ENCODE data around the gene RASL12. TPM values are rescaled to one million over a fixed set of nuclear protein-coding genes. Genes with fewer than 3 reads are reported as not detected.
"Not testable (repeated sequence)": the region's sequence is repeated elsewhere in the genome, so short reads cannot be mapped to it uniquely, and the experiment has no call there.

Gene RASL12, protein sequence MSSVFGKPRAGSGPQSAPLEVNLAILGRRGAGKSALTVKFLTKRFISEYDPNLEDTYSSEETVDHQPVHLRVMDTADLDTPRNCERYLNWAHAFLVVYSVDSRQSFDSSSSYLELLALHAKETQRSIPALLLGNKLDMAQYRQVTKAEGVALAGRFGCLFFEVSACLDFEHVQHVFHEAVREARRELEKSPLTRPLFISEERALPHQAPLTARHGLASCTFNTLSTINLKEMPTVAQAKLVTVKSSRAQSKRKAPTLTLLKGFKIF
- total RNA-seq = not detected in 2 replicates

- no peak for DNase-seq (ENCODE audit: extremely low read depth, low read depth, low spot score)
Measured at GRCh38 chr15:65067645-65068402, at the start of gene RASL12. Gene RASL12 (minus strand): TSS chr15:65067991. CDS start chr15:65067835, 156 bp downstream.

GRCh38 chr15:65115542-65115941 is 47.8 kb upstream of the RASL12 start:
- no peak for DNase-seq (ENCODE audit: extremely low read depth, low read depth, low spot score)

DNA sequence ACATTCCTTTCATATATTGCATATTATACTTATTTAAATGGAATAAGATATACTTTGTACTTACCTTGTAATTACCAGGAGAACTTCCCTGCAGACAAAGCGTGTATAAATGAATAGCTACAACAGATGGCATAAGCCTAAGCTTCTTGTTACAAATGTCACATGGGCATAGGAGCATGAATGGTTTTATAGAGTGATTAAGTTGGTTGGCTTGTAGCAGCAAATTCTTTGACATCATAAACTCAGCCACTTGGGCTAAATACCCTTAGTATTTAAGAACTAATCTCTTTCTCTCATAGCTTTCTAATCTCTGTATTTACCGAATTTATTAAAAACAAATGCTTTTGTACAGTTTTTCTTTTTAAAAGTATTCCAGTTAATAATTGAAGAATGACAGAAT is 47.3 kb upstream of the RASL12 start, which contains the start of gene UBAP1L:
Gene UBAP1L, minus strand, starts transcription at position 115 of the 400 bp plus-strand sequence. CDS start 8,985 bp downstream, outside the sequence.
- no peak for DNase-seq (ENCODE audit: extremely low read depth, low read depth, low spot score)

GRCh38 chr15:65110676-65111292 is 43.0 kb upstream of the RASL12 start:
- DNase-seq (ENCODE audit: extremely low read depth, low read depth, low spot score) = peak; percentile 57

DNA sequence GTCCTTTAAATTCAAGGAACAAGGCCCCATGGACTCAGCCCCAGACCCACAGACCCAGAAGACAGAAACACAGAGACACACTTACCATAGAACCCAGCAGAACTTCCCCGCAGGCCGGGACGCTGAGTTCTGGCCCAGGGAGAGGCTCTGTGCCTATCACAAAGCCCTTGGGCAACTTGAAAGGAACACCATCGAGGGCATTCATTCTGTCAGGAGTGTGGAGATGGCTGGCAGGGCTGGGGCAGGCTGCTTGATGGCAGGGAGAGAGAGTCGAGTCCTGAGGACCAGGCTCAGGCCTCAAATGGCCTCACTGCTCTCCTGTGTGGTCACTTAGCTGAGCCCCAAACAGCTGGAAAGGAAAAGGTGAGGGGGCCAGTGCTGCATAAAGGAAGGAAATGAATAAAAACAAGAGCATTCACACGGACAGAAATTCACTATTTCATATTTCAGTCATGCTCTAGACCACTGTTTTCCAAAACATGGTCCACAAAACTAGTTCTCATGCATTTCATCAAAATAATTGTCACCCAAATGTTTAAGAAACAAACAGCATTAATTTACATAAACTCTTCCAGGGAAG is 38.3 kb upstream of the RASL12 start:
- no peak for DNase-seq (ENCODE audit: extremely low read depth, low read depth, low spot score)

- no peak for DNase-seq (ENCODE audit: extremely low read depth, low read depth, low spot score)
Measured at GRCh38 chr15:65105038-65105437, 37.2 kb upstream of the RASL12 start.

GRCh38 chr15:65102912-65103311 is 35.1 kb upstream of the RASL12 start:
- DNase-seq (ENCODE audit: extremely low read depth, low read depth, low spot score) = no peak

- no peak for DNase-seq (ENCODE audit: extremely low read depth, low read depth, low spot score)
Measured at GRCh38 chr15:65101891-65102708, 34.3 kb upstream of the RASL12 start.

GRCh38 chr15:65101411-65101890 is 33.7 kb upstream of the RASL12 start:
- peak; percentile 18 for DNase-seq (ENCODE audit: extremely low read depth, low read depth, low spot score)

GRCh38 chr15:65100442-65100841 is 32.7 kb upstream of the RASL12 start:
- no peak for DNase-seq (ENCODE audit: extremely low read depth, low read depth, low spot score)

DNA sequence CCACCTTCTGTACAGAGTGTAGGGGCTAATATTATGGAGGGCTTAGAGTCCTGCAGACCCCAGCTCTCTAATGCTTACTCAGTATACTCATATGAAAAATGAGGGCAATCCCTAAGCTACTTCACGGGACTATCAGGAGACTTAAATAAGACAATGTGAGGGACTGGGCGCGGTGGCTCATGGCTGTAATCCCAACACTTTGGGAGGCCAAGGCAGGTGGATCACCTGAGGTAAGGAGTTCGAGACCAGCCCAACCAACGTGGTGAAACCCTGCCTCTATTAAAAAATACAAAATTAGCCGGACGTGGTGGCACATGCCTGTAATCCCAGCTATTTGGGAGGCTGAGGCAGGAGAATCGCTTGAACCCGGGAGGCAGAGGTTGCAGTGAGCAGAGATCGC is 32.0 kb upstream of the RASL12 start:
- DNase-seq (ENCODE audit: extremely low read depth, low read depth, low spot score) = not testable (repeated sequence)

DNA sequence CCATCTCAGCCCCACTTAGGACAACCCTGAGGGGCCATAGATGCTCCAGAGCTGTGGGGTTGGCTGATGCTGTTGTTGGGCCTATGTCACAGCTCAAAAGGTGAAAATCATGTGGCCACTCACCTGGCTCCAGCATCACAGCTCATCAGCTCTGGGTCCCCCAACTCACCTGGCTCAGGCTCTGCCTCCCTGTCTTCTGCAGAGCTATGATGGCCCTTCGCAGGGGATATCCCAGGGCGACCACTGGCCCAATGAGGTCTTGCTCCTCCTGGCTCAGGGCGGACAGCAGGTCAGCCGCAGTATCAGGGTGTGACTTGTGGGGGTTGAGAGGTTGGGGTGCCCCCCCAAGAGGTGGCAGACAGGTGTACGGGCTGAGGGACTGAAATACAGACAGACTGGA is 31.5 kb upstream of the RASL12 start:
- no peak for DNase-seq (ENCODE audit: extremely low read depth, low read depth, low spot score)

DNA sequence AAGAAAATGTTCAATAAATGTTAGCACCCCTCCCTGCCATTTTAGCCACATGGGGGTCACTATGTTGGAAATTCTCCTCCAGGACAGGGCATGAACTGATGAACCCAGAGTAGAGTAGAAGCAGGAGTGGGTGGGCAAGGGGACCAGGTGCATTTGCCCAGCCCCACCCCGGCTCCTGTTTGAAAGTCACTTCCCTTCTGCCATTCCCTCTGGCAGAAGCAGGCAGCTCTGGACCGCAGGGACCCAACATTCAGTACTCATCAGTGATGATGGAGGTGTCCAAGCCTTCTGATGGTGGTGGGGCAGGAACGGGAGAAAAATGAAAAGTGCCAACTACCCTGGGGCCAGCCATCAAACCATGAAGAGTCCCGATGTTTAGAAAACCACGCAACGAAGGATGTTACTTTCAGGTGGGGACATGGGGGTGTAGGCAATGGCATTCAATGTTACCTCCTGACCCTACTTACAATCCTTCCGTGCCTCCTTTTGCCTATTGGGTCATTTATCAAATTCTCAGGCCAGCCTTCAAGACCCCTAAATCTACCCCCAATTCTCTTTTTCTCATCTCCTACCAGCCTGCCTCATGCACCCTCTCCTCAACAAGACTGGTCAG is 30.0 kb upstream of the RASL12 start:
- DNase-seq (ENCODE audit: extremely low read depth, low read depth, low spot score) = no peak

GRCh38 chr15:65096481-65097385 is 28.9 kb upstream of the RASL12 start:
- DNase-seq (ENCODE audit: extremely low read depth, low read depth, low spot score) = no peak

GRCh38 chr15:65095747-65096104 is 27.9 kb upstream of the RASL12 start:
- no peak for DNase-seq (ENCODE audit: extremely low read depth, low read depth, low spot score)

- no peak for DNase-seq (ENCODE audit: extremely low read depth, low read depth, low spot score)
Measured at GRCh38 chr15:65095011-65095746, 27.4 kb upstream of the RASL12 start.

DNA sequence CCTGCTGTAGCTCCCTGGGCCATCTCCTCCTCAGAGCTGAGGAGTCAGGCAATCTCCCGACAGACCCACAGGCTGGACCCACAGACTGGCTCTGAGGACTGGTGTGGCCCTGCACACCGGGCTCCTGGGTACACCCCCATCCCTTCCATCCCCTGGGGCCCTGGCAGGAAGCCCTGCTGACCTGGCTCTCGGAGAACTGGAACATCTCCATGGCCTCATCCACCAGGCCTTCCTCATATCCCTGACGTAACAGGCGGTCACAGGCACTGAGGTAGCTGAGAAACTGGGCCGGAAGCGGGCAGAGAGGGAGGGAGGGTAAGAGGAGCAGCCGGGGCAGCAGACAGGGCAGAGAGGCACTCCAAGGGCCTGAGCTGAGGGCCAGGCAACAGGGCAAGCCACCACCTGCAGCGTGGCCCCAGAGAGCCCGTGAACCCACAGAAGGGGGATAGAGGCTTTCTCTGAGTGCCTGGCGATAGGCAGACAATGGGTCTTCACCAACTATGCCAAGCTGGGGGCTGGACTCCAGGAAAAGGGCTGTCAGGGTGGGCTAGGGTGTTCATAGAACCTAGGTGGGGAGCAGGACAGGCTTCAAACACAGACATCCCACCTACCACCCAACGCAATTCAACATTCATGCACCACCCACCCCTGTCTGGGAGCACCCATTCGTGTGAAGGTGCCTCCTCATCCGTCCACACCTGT is 26.7 kb upstream of the RASL12 start:
- DNase-seq (ENCODE audit: extremely low read depth, low read depth, low spot score) = no peak

- not testable (repeated sequence) for DNase-seq (ENCODE audit: extremely low read depth, low read depth, low spot score)
Measured at GRCh38 chr15:65093793-65094170, 26.0 kb upstream of the RASL12 start.

Measured in glomerular endothelial cell (primary cell).